Gastroesophageal sphincter (tissue), 4 donors: ENCODE measurements around the gene KLHDC4. TPM values are rescaled to one million over a fixed set of nuclear protein-coding genes. Genes with fewer than 3 reads are reported as not detected.

Experiments used
- ATAC-seq: fragments of 150-250 bp; one replicate; pipeline ENCODE4 v1.9.1; 2016; ENCODE audit warnings: mild to moderate bottlenecking, moderate library complexity
- H3K27ac ChIP-seq, 4 donors: fragments of 200-600 bp; sonication (generic) in 3 of 4; 1 replicate in 3 of 4; 2 replicates in 1 of 4; pipeline ENCODE4 v1.5.1; 2016 to 2019
- H3K27me3 ChIP-seq: fragments of 200-600 bp; sonication (generic); one replicate; pipeline ENCODE4 v1.5.1; 2019
- H3K36me3 ChIP-seq, 2 donors: fragments of 200-600 bp; sonication (generic); one replicate each; pipeline ENCODE4 v1.5.1; 2019; ENCODE audit warnings: control low read depth in 1 of 2
- H3K4me1 ChIP-seq, 3 donors: fragments of 200-600 bp; sonication (generic); 1 replicate in 2 of 3; 2 replicates in 1 of 3; pipeline ENCODE4 v1.5.1; 2016 to 2019; ENCODE audit warnings: control low read depth in 2 of 3
- H3K4me3 ChIP-seq, 2 donors: fragments of 200-600 bp; sonication (generic); one replicate each; pipeline ENCODE4 v1.5.1; 2019; ENCODE audit warnings: mild to moderate bottlenecking in 1 of 2, moderate library complexity in 1 of 2
- H3K9me3 ChIP-seq, 3 donors: fragments of 200-600 bp; sonication (generic); one replicate each; pipeline ENCODE4 v1.5.1; 2017 to 2019; ENCODE audit warnings: control low read depth in 2 of 3
- CTCF ChIP-seq, 4 experiments: fragments of 200-600 bp in 2 of 4; fragments of 450-650 bp in 2 of 4; sonication (generic) in 1 of 4; IDR thresholded peaks; one replicate each; pipeline ENCODE4 v1.5.1; 2017 to 2019; ENCODE audit warnings: antibody characterized with exemption in 4 of 4, mild to moderate bottlenecking in 2 of 4, moderate library complexity in 2 of 4
- EP300 ChIP-seq: sonication (generic); formaldehyde crosslinking; IDR thresholded peaks from one replicate; pipeline ENCODE4 v1.6.1; 2017; ENCODE audit warnings: antibody characterized with exemption, mild to moderate bottlenecking
- POLR2A ChIP-seq, 2 donors: fragments of 450-650 bp; IDR thresholded peaks; one replicate each; pipeline ENCODE4 v1.6.1; 2017; ENCODE audit warnings: antibody characterized with exemption in 2 of 2, mild to moderate bottlenecking in 2 of 2, moderate library complexity in 1 of 2
- POLR2AphosphoS5 ChIP-seq: sonication (generic); formaldehyde crosslinking; IDR thresholded peaks from one replicate; pipeline ENCODE4 v1.6.1; 2017; ENCODE audit warnings: antibody characterized with exemption
- WGBS, 2 donors: methylation state at CpG; one replicate each; pipeline ENCODE4 v1.1.5; 2018; ENCODE audit warnings: low coverage in 1 of 2; 5-methylcytosine and 5-hydroxymethylcytosine counted together
- total RNA-seq, 4 donors: library from RNA; depleted of rRNA; stranded (reverse); fragments of >200 nt; gene quantifications; one replicate each; pipeline ENCODE4 v1.1.0, GENCODE V29; 2016

Gene KLHDC4
- total RNA-seq, 4 donors from 2014 or later, result 9.8 to 33.8 (median 24.4) TPM

- no peak for ATAC-seq
- 53% methylated on average over 10 of the region's 17 CpGs; no CpG with 5 or more reads in 1 of the 2 donors for WGBS, 2 donors
- Histone ChIP-seq H3K4me1 (peaks cover 0 to 29% (median 6%) of the 10 kb centered on the region in 3 donors), H3K4me3 (peak overlapping the region; percentile 79 to 98), H3K27ac (peak overlapping the region in 2 of 4 donors; percentile 92), H3K36me3 (peaks cover 0 to 29% of the 10 kb centered on the region in 2 donors), H3K9me3 (no peaks in the 10 kb centered on the region), H3K27me3 (no peaks in the 10 kb centered on the region)
- TF ChIP-seq CTCF (IDR thresholded peaks at IDR 0.05) (no peak), POLR2A (IDR thresholded peaks at IDR 0.05) (no peak), EP300 (no peak), POLR2AphosphoS5 (no peak)
Measured at GRCh38 chr16:87766485-87766797, 655 bp upstream of the KLHDC4 start.

- WGBS, 2 donors, result 0% methylated on average over 4 to 15 of the region's 32 CpGs
- no peak for TF ChIP-seq EP300
- no peak for TF ChIP-seq POLR2AphosphoS5
- no peak for TF ChIP-seq POLR2A (IDR thresholded peaks at IDR 0.05)
- no peak for TF ChIP-seq CTCF (IDR thresholded peaks at IDR 0.05)
- H3K27ac ChIP-seq, result peak overlapping the region; percentile 72 to 92 (median 90)
Measured at GRCh38 chr16:87765473-87765775, 362 bp downstream of the KLHDC4 start.

GRCh38 chr16:87764600-87765472 is 950 bp downstream of the KLHDC4 start:
- Histone ChIP-seq H3K9me3 (no peaks in the 10 kb centered on the region), H3K4me3 (peak overlapping the region; percentile 79 to 98), H3K27ac (peak overlapping the region in 2 of 4 donors; percentile 92), H3K4me1 (peaks cover 0 to 29% (median 6%) of the 10 kb centered on the region in 3 donors), H3K27me3 (no peaks in the 10 kb centered on the region), H3K36me3 (peaks cover 0 to 45% of the 10 kb centered on the region in 2 donors)
- no peak for TF ChIP-seq CTCF (IDR thresholded peaks at IDR 0.05)
- no peak for TF ChIP-seq POLR2A (IDR thresholded peaks at IDR 0.05)
- no peak for TF ChIP-seq EP300
- TF ChIP-seq POLR2AphosphoS5, result no peak
- no peak for ATAC-seq
- WGBS, 2 donors, result 48 to 60% methylated on average over 2 to 4 of the region's 14 CpGs

More at GRCh38 chr16:87765473-87765775, 362 bp downstream of the KLHDC4 start:
- H3K4me1 ChIP-seq, result peaks cover 0 to 29% (median 6%) of the 10 kb centered on the region in 3 donors
- peaks cover 0 to 39% of the 10 kb centered on the region in 2 donors for H3K36me3 ChIP-seq
- ATAC-seq, result peak; percentile 42
- no peaks in the 10 kb centered on the region for H3K9me3 ChIP-seq
- no peaks in the 10 kb centered on the region for H3K27me3 ChIP-seq
- H3K4me3 ChIP-seq, result peak overlapping the region; percentile 79 to 98

- no peak overlapping the region for H3K27ac ChIP-seq
- no peaks in the 10 kb centered on the region for H3K27me3 ChIP-seq
- no peak overlapping the region for H3K4me3 ChIP-seq
- 85 to 89% methylated on average over 8 to 9 of the region's 9 CpGs for WGBS, 2 donors
- peaks cover 0 to 67% of the 10 kb centered on the region in 2 donors for H3K36me3 ChIP-seq
- no peak for ATAC-seq
- no peaks in the 10 kb centered on the region for H3K9me3 ChIP-seq
- TF ChIP-seq EP300 (no peak), POLR2AphosphoS5 (no peak), CTCF (IDR thresholded peaks at IDR 0.05) (no peak), POLR2A (IDR thresholded peaks at IDR 0.05) (no peak)
- H3K4me1 ChIP-seq, result peaks cover 0 to 29% (median 6%) of the 10 kb centered on the region in 3 donors
Measured at GRCh38 chr16:87762620-87763019, 3.2 kb downstream of the KLHDC4 start.
